Muscle of back (tissue), 13 donors: Measurements from ENCODE around the gene RPL6. TPM values are rescaled to one million over a fixed set of nuclear protein-coding genes. Genes with fewer than 3 reads are reported as not detected.
"Not testable (repeated sequence)": the region's sequence is repeated elsewhere in the genome, so short reads cannot be mapped to it uniquely, and the experiment has no call there.

ENCODE experiments used
- DNase-seq, 3 donors: peaks; one replicate each; pipeline versions ENCODE4 v3.0.0 to v3.0.0-alpha.2; 2013
- long read RNA-seq, 9 donors: transcript quantifications; one replicate each; lab custom pipeline, GENCODE V29; 2026
- polyA plus RNA-seq, 10 donors: library from polyadenylated mRNA; unstranded; fragments of 120-200 nt; gene quantifications; one replicate each; pipeline ENCODE4 v1.2.1, GENCODE V29; 2013; ENCODE audit not compliant: insufficient read length in 10 of 10

Gene RPL6
- polyA plus RNA-seq, result 1,000 to 10,000 TPM; 2,605 to 3,667 (median 3,297) TPM
- long read RNA-seq, donor 1, transcript RPL6-204 (2 exons, 612 nt), result minor isoform, 17 of 1,342 reads
- long read RNA-seq, donor 1, transcript RPL6-205 (3 exons, 583 nt), result minor isoform, 35 of 1,342 reads
- long read RNA-seq, donor 1, transcript RPL6-201 (7 exons, 947 nt), result major isoform, 522 of 1,342 reads
- long read RNA-seq, donor 1, transcript RPL6-202 (7 exons, 1,074 nt), result minor isoform, 8 of 1,342 reads
- long read RNA-seq, donor 1, partial matches to known transcripts, result 677 of 1,342 reads
- long read RNA-seq, donor 1, other reads (novel, unspliced or antisense), result 82 of 1,342 reads
- long read RNA-seq, donor 2, transcript RPL6-204 (2 exons, 612 nt), result minor isoform, 20 of 1,203 reads
- long read RNA-seq, donor 2, transcript RPL6-212 (2 exons, 899 nt), result minor isoform, 5 of 1,203 reads
- long read RNA-seq, donor 2, transcript RPL6-205 (3 exons, 583 nt), result minor isoform, 22 of 1,203 reads
- long read RNA-seq, donor 2, transcript RPL6-201 (7 exons, 947 nt), result major isoform, 474 of 1,203 reads
- long read RNA-seq, donor 2, partial matches to known transcripts, result 646 of 1,203 reads
- long read RNA-seq, donor 2, other reads (novel, unspliced or antisense), result 32 of 1,203 reads
- long read RNA-seq, donor 3, partial matches to known transcripts, result 0 of 1 reads
- long read RNA-seq, donor 3, other reads (novel, unspliced or antisense), result 0 of 1 reads
- long read RNA-seq, donor 4, transcript RPL6-202 (7 exons, 1,074 nt), result minor isoform, 7 of 801 reads
- long read RNA-seq, donor 4, transcript RPL6-204 (2 exons, 612 nt), result minor isoform, 14 of 801 reads
- long read RNA-seq, donor 4, transcript RPL6-201 (7 exons, 947 nt), result major isoform, 362 of 801 reads
- long read RNA-seq, donor 4, transcript RPL6-205 (3 exons, 583 nt), result minor isoform, 21 of 801 reads
- long read RNA-seq, donor 4, partial matches to known transcripts, result 367 of 801 reads
- long read RNA-seq, donor 4, other reads (novel, unspliced or antisense), result 27 of 801 reads
- long read RNA-seq, donor 5, transcript RPL6-204 (2 exons, 612 nt), result minor isoform, 34 of 1,546 reads
- long read RNA-seq, donor 5, transcript RPL6-205 (3 exons, 583 nt), result minor isoform, 30 of 1,546 reads
- long read RNA-seq, donor 5, transcript RPL6-201 (7 exons, 947 nt), result major isoform, 598 of 1,546 reads
- long read RNA-seq, donor 5, partial matches to known transcripts, result 799 of 1,546 reads
- long read RNA-seq, donor 5, other reads (novel, unspliced or antisense), result 77 of 1,546 reads
- long read RNA-seq, donor 6, transcript RPL6-204 (2 exons, 612 nt), result minor isoform, 8 of 1,150 reads
- long read RNA-seq, donor 6, transcript RPL6-205 (3 exons, 583 nt), result minor isoform, 8 of 1,150 reads
- long read RNA-seq, donor 6, transcript RPL6-201 (7 exons, 947 nt), result major isoform, 497 of 1,150 reads
- long read RNA-seq, donor 6, transcript RPL6-202 (7 exons, 1,074 nt), result minor isoform, 5 of 1,150 reads
- long read RNA-seq, donor 6, partial matches to known transcripts, result 549 of 1,150 reads
- long read RNA-seq, donor 6, other reads (novel, unspliced or antisense), result 80 of 1,150 reads
- long read RNA-seq, donor 7, transcript RPL6-201 (7 exons, 947 nt), result major isoform, 356 of 755 reads
- long read RNA-seq, donor 7, transcript RPL6-204 (2 exons, 612 nt), result minor isoform, 9 of 755 reads
- long read RNA-seq, donor 7, transcript RPL6-202 (7 exons, 1,074 nt), result minor isoform, 7 of 755 reads
- long read RNA-seq, donor 7, transcript RPL6-205 (3 exons, 583 nt), result minor isoform, 29 of 755 reads
- long read RNA-seq, donor 7, partial matches to known transcripts, result 324 of 755 reads
- long read RNA-seq, donor 7, other reads (novel, unspliced or antisense), result 30 of 755 reads
- long read RNA-seq, donor 8, transcript RPL6-205 (3 exons, 583 nt), result minor isoform, 17 of 831 reads
- long read RNA-seq, donor 8, transcript RPL6-204 (2 exons, 612 nt), result minor isoform, 9 of 831 reads
- long read RNA-seq, donor 8, transcript RPL6-201 (7 exons, 947 nt), result major isoform, 333 of 831 reads
- long read RNA-seq, donor 8, transcript RPL6-202 (7 exons, 1,074 nt), result minor isoform, 5 of 831 reads
- long read RNA-seq, donor 8, partial matches to known transcripts, result 445 of 831 reads
- long read RNA-seq, donor 8, other reads (novel, unspliced or antisense), result 20 of 831 reads
- long read RNA-seq, donor 9, transcript RPL6-205 (3 exons, 583 nt), result minor isoform, 6 of 194 reads
- long read RNA-seq, donor 9, transcript RPL6-201 (7 exons, 947 nt), result major isoform, 91 of 194 reads
- long read RNA-seq, donor 9, partial matches to known transcripts, result 81 of 194 reads
- long read RNA-seq, donor 9, other reads (novel, unspliced or antisense), result 12 of 194 reads

DNA sequence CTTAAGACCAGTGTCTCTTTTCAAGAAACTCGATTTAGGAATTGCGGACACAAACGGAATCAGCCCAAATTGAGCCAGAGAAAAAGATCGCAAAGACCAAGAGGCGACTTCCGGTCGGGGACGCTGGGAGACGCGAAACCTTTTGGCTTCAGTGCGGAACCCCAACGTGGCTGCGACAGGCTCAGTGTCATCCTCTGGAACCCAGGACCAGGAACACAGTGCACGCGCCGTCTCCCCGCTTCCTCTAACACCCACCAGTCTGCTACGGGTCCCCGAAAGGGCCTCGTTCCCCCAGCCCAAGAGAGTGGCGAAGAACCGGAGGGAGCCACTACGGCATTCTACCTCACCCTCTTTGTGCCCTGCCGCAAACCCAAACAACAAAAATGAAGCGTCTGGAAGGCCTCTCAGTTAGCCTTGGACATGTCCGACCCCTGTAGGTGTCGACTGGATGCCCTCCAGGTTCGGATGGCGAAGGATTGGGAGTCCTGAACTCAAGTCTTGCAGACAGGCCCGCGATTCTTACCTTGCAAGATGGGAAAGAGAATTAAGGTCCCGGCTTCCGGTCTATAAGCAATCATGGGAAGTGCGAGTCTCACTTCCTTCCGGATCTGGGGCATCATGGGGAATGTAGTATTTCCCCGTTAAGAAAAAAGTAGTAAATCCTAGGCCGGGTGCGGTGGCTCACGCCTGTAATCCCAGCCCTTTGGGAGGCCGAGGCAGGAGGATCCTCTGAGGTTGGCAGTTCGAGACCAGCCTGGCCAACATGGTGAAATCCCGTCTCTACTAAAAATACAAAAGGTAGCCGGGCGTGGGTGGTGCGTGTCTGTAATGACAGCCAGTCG, at the start of gene RPL6:
TSS of gene RPL6 (minus strand) at position 542 of the 842 bp plus-strand sequence. CDS start 949 bp downstream, outside the sequence.
- peak; percentile 92 to 97 (median 93) for DNase-seq

DNA sequence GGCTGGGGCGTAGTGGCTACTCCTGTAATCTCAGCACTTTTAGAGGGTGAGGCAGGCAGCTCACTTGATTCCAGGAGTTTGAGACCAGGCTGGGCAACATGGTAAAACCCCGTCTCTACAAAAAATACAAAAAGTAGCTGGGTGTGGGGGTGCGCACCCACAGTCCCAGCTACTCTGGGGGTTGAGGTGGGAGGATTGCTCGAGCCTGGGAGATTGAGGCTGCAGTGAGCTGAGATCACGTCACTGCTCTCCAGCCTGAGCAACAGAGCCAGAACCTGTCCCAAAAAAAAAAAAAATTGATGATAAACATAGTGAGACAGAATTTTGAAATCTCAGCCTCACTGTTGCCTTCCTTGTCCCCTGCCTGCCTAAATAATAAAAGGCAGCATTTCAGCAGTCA, 49.3 kb upstream of the RPL6 start:
- DNase-seq, result no peak

DNA sequence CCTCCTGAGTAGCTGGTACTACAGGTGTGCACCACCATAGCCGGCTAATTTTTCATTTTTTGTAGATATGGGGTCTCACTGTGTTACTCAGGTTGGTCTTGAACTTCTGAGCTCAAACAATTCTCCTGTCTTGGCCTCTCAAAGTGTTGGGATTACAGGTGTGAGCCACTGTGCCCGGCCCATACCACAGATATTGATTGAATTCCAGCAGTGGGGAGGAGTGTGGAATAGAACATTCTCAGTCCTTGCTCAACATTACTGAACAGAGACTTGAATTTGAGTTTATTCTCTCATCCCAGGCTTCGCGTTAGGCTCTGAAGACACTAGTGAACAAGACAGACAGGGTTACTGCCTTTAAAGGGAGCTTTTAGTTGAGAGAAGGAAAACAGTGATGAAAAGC, 48.9 kb upstream of the RPL6 start:
- DNase-seq, result no peak

DNA sequence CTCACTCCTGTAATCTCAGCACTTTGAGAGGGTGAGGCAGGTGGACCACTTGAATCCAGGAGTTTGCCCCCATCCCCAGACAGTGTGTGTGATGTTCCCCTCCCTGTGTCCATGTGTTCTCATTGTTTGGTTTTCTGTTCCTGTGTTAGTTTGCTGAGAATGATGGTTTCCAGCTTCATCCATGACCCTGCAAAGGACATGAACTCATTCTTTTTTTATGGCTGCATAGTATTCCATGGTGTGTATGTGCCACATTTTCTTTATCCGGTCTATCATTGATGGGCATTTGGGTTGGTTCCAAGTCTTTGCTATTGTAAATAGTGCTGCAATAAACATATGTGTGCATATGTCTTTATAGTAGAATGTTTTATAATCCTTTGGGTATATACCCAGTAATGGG, 47.7 kb upstream of the RPL6 start:
- not testable (repeated sequence) for DNase-seq

DNA sequence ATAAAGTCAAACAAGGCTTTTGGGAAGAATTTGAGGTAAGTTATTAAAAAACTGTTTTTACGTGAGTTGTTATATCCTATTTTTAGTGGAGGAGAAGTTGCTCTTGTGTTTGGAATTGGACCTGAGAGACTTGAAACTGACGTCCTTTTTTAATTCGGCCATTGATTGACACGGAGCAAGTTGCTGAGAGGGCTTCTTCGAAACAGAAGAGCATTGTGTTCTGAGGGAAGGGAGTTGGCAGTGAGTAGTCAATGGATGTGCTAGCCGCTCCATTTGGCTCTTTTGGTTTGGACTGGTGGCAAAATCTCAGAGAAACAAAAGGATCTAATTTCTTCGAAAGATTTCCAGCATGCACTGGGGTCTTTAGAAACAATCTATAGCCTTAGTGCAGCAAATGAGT, 46.6 kb upstream of the RPL6 start:
- no peak for DNase-seq

DNA sequence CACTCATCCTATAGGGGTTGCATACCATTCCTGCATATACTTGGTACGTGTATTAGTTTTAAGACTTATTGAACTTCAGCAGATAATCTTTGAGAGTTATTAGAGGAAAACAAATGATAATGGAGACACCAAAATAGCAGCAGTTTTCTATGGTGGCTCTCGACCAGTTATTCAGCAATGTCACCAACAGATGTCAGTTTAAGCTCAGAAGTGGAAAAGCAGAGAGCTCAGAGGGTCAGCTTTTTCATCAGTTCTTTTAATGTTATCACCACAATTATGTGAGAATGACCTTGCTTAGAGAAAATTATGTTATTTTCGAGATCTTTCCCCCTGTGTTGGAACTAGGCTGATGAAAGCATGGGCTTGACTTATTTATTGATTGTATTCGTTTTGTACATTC, 41.3 kb upstream of the RPL6 start:
- no peak for DNase-seq

DNA sequence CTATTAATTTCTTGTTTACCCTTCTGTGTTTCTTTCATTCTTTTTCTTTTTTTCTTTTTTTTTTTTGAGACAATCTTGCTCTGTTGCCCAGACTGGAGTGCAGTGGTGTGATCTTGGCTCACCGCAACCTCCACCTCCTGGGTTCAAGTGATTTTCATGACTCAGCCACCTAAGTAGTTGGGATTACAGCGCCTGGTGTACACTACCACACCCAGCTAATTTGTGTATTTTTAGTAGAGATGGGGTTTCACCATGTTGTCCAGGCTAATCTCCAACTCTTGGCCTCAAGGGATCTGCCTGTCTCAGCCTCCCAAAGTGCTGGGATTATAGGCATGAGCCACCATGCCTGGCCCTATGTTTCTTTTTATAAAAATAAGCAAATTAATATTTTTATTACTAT, 38.8 kb upstream of the RPL6 start:
- DNase-seq, result not testable (repeated sequence)

DNA sequence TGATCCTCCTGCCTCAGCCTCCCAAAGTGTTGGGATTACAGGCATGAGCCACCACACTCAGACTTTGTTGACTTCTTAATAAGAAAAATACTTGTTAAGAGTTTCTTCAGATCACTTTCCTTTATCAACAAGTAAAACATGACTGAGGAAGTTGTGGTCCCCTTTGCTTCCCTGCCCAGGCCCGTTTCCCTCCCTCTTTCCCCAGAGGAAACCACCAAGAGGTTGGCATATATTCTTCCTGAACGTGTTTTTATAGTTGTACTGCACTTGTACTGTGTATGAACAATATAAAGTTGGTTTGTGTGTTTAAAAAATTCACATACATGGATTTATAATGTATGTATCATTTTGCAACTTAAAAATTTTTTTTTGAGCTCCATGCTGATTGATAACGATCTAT, 37.7 kb upstream of the RPL6 start:
- no peak for DNase-seq

DNA sequence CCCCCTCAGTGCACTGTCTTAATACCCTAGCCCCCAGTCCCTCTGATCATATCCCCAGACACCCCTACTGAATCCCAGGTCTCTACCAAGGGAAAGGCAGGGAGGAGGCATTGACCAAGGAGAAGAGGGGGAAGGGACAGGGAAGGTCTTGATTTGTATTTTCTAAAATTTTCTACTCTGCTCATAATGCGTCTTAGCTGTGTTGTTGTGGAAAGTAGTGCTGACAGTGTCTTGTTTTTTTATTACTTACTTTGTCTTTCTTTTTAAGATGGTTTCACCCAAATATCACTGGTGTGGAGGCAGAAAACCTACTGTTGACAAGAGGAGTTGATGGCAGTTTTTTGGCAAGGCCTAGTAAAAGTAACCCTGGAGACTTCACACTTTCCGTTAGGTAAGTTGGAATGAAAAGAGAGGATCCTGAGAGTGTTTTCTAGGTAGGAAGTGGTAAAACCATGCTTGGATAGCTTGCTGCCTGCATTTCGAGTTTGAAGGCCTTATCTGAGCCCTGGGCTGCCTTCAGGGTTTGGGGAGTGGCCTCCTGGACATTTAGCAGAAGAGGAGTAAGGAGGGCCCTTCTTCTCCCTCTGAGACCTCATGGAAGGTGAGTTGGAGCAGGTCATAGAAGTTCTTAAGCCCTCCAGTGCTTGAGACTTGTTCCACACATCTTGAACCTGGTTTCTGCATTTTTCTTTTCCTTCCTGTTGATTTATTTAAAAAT, 36.8 kb upstream of the RPL6 start:
- DNase-seq, result no peak

DNA sequence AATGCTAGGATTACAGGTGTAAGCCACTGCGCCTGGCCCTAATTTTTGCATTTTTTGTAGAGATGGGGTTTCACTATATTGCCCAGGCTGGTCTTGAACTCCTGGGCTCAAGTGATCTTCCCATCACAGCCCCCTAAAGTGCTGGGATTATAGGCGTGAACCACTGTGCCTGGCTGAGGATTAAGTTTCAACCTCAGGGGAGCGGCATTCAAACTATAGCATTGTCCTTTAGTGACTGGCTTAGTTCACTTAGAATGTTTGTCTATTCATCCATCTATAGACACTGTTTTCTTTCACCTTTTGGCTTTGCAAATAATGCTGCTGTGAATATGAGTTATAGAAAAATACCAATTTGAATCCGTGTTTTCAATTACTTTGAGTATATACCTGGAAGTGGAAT, 34.5 kb upstream of the RPL6 start:
- no peak for DNase-seq

DNA sequence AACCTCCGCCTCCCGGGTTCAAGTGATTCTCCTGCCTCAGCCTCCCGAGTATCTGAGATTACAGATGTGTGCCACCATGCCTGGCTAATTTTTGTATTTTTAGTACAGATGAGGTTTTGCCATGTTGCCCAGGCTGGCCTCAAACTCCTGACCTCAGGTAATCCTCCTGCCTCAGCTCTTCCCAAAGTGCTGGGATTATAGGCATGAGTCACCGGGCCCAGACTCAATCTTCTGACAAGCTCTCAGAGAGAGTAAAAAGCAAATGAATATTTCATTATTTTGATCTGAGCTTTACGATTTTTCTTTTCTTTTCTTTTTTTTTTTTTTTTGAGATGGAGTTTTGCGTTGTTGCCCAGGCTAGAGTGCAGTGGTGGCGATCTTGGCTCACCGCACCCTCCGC, 31.2 kb upstream of the RPL6 start:
- not testable (repeated sequence) for DNase-seq

DNA sequence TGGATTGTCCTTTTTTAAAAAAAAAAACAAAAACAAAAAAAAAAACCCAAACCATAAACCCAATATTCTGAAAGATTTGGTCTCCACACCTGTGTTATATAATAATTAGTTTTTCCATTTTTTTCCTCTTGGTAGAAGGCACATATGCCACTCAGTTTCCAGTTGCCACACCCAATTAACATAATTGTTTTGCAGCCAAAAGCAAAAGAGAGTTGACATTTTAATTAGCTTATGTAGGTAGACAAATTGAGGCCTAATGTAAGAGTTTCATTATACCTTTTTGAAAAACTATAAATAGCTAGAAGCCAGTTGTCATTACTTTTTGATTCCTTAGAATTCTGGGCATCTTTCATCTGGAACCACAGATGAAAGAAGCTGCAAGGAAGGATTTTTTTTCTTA, 30.4 kb upstream of the RPL6 start:
- no peak for DNase-seq

DNA sequence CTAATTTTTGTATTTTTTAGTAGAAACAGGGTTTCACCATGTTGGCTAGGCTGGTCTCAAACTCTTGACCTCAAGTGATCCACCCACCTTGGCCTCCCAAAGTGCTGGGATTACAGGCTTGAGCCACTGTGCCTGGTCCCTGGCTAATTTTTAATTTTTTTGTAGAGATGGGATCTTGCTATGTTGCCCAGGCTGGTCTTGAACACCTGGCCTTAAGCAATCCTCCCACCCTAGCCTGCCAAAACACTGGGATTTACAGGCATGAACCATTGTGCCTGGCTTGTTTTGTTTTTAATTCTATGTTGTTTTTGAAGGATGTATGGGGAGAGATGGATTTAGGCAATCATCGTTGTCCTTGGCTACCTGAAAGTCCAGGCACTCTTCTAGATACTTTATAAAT, 29.2 kb upstream of the RPL6 start:
- not testable (repeated sequence) for DNase-seq

DNA sequence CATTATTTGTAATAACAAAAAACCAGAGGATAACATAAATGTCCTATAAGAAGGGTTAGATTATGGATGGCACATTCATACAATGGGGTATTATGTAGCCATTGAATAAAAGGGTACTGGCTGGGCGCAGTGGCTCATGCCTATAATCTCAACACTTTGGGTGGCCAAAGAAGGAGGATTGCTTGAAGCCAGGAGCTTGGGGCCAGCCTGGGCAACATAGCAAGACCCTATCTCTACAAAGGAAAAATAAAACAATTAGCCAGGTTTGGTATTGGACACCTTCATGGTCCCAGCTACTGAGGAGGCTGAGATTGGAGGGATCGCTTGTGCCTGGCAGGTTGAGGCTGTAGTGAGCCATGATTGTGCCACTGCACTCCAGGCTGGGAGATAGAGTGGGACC, 24.1 kb upstream of the RPL6 start:
- no peak for DNase-seq

DNA sequence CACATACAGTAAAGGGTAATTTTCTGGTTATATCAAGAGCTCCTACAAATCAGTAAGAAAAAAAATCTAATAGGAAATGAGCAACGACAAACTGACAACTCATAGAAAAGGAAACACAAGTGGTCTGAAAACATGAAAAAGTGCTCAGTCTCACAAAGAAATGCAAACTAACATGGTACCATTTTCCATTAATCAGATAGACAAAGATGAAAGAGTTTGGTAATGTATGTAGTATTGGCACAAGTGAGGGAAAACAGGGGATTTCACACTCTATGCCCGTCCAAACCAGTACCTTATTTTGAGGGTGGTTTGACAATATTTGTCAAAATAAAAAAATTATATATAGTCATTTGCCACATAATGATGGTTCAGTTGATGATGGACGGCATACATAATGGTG, 22.6 kb upstream of the RPL6 start:
- DNase-seq, result no peak

DNA sequence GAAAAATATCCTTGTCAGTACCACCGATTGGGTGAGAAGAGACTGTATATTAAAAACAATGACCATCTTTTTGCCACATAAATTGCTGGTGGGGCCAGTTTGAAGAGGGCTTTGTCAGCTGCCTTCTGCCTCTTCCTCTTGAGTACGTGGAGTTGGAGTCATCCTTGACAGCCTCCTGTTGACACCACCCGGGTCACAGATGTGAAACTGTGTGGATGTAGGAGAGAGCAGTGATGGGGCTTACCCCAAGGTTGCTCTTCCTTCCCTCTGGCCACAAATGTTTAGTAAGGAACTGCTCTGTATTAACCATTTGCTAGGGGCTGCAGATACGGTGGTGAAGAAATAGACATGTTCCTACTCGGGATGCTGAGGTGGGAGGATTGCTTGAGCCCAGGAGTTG, 21.5 kb upstream of the RPL6 start:
- DNase-seq, result no peak

DNA sequence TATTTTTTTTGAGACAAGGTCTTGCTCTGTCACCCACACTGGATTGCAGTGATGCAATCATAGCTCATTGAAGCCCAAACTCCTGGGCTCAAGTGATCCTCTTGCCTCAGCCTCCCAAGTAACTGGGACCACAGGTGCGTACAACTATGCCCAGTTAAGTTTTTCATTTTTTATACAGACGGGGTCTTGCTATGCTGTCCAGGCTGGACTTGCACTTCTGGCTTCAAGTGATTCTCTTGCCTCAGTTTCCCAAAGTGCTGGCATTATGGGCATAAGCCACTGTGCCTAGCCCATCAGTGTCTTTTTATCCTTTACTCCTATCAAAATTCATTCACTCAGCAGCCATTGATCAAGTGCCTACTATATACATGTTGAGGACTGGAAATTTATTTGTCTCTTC, 18.4 kb upstream of the RPL6 start:
- no peak for DNase-seq
